HEK293 (cell line): ENCODE data around the gene RABAC1.

Experiments used
- KLF1 ChIP-seq: fragments of 450-650 bp; formaldehyde crosslinking; IDR thresholded peaks from 2 replicates; pipeline ENCODE4 v1.5.1; 2016; ENCODE audit warnings: missing biosample characterization, missing genetic modification characterization
- KLF9 ChIP-seq: fragments of 450-650 bp; formaldehyde crosslinking; IDR thresholded peaks from 2 replicates; pipeline ENCODE4 v1.5.1; 2016; ENCODE audit warnings: missing biosample characterization, missing genetic modification characterization, low read depth
- PRDM1 ChIP-seq: fragments of 450-650 bp; formaldehyde crosslinking; IDR thresholded peaks from 2 replicates; pipeline ENCODE4; 2016; ENCODE audit warnings: missing biosample characterization, missing genetic modification characterization
- SALL2 ChIP-seq: fragments of 450-650 bp; formaldehyde crosslinking; IDR thresholded peaks from 2 replicates; pipeline ENCODE4 v1.5.0; 2017; ENCODE audit warnings: missing biosample characterization, mild to moderate bottlenecking, missing genetic modification characterization, borderline replicate concordance
- SCRT1 ChIP-seq: fragments of 450-650 bp; formaldehyde crosslinking; IDR thresholded peaks from 2 replicates; pipeline ENCODE4 v1.5.1; 2016; ENCODE audit warnings: missing biosample characterization, missing genetic modification characterization, borderline replicate concordance
- SETDB1 ChIP-seq: IDR thresholded peaks from one replicate; pipeline ENCODE4 v1.6.1; 2017; ENCODE audit warnings: mild to moderate bottlenecking, low read length, moderate library complexity, mixed read lengths; ENCODE audit not compliant: insufficient read length
- SP3 ChIP-seq: fragments of 450-650 bp; formaldehyde crosslinking; IDR thresholded peaks from 2 replicates; pipeline ENCODE4 v1.5.1; 2016; ENCODE audit warnings: missing biosample characterization, missing genetic modification characterization
- YY1 ChIP-seq: fragments of 450-650 bp; formaldehyde crosslinking; IDR thresholded peaks from 2 replicates; pipeline ENCODE4 v1.5.1; 2018; ENCODE audit warnings: missing biosample characterization, missing genetic modification characterization
- YY2 ChIP-seq: fragments of 450-650 bp; formaldehyde crosslinking; IDR thresholded peaks from 2 replicates; pipeline ENCODE4 v1.5.1; 2016; ENCODE audit warnings: missing biosample characterization, missing genetic modification characterization
- ZBTB20 ChIP-seq: fragments of 450-650 bp; formaldehyde crosslinking; IDR thresholded peaks from 2 replicates; pipeline ENCODE4 v1.5.1; 2016; ENCODE audit warnings: missing biosample characterization, missing genetic modification characterization
- ZBTB21 ChIP-seq: fragments of 450-650 bp; formaldehyde crosslinking; IDR thresholded peaks from 2 replicates; pipeline ENCODE4 v1.5.1; 2017; ENCODE audit warnings: missing biosample characterization, missing genetic modification characterization
- ZBTB8A ChIP-seq: fragments of 450-650 bp; formaldehyde crosslinking; IDR thresholded peaks from 2 replicates; pipeline ENCODE4 v1.5.1; 2016; ENCODE audit warnings: missing biosample characterization, missing genetic modification characterization
- ZNF121 ChIP-seq: fragments of 450-650 bp; formaldehyde crosslinking; IDR thresholded peaks from 2 replicates; pipeline ENCODE4 v1.5.1; 2016; ENCODE audit warnings: missing biosample characterization, missing genetic modification characterization
- ZNF132 ChIP-seq: fragments of 450-650 bp; formaldehyde crosslinking; IDR thresholded peaks from 2 replicates; pipeline ENCODE4 v1.5.1; 2017; ENCODE audit warnings: missing biosample characterization, missing genetic modification characterization, borderline replicate concordance
- ZNF2 ChIP-seq: fragments of 450-650 bp; formaldehyde crosslinking; IDR thresholded peaks from 2 replicates; pipeline ENCODE4 v1.5.1; 2016; ENCODE audit warnings: missing biosample characterization, missing genetic modification characterization
- ZNF26 ChIP-seq: fragments of 450-650 bp; formaldehyde crosslinking; IDR thresholded peaks from 2 replicates; pipeline ENCODE4 v1.5.1; 2016; ENCODE audit warnings: missing biosample characterization, missing genetic modification characterization
- ZNF501 ChIP-seq: fragments of 450-650 bp; formaldehyde crosslinking; IDR thresholded peaks from 2 replicates; pipeline ENCODE4 v1.5.1; 2016; ENCODE audit warnings: missing biosample characterization, missing genetic modification characterization
- ZNF629 ChIP-seq: fragments of 450-650 bp; formaldehyde crosslinking; IDR thresholded peaks from 2 replicates; pipeline ENCODE4 v1.5.1; 2017; ENCODE audit warnings: missing biosample characterization, missing genetic modification characterization
- ZNF660 ChIP-seq: fragments of 450-650 bp; IDR thresholded peaks from 2 replicates; pipeline ENCODE4 v1.5.1; 2018; ENCODE audit warnings: missing biosample characterization, mild to moderate bottlenecking, missing genetic modification characterization
- ZNF837 ChIP-seq: fragments of 450-650 bp; formaldehyde crosslinking; IDR thresholded peaks from 2 replicates; pipeline ENCODE4 v1.5.1; 2016; ENCODE audit warnings: missing biosample characterization, missing genetic modification characterization
- ZSCAN23 ChIP-seq: fragments of 450-650 bp; formaldehyde crosslinking; IDR thresholded peaks from 2 replicates; pipeline ENCODE4 v1.5.1; 2016; ENCODE audit warnings: missing biosample characterization, missing genetic modification characterization
- ZSCAN30 ChIP-seq: fragments of 450-650 bp; IDR thresholded peaks from 2 replicates; pipeline ENCODE4 v1.5.1; 2018; ENCODE audit warnings: missing biosample characterization, mild to moderate bottlenecking, missing genetic modification characterization, moderate library complexity
- ZXDB ChIP-seq: fragments of 450-650 bp; formaldehyde crosslinking; IDR thresholded peaks from 2 replicates; pipeline ENCODE4 v1.5.1; 2016; ENCODE audit warnings: missing biosample characterization, missing genetic modification characterization
- TF ChIP-seq, protein P1 (sequence below): fragments of 450-650 bp; formaldehyde crosslinking; IDR thresholded peaks from 2 replicates; pipeline ENCODE4 v1.5.1; 2016; ENCODE audit warnings: missing biosample characterization, missing genetic modification characterization
- TF ChIP-seq, protein P2 (sequence below): fragments of 450-650 bp; formaldehyde crosslinking; IDR thresholded peaks from 2 replicates; pipeline ENCODE4 v1.5.1; 2017; ENCODE audit warnings: missing biosample characterization, missing genetic modification characterization
- TF ChIP-seq, protein P3 (sequence below): fragments of 450-650 bp; formaldehyde crosslinking; IDR thresholded peaks from 2 replicates; pipeline ENCODE4 v1.5.1; 2016; ENCODE audit warnings: missing biosample characterization, missing genetic modification characterization
- TF ChIP-seq, protein P4 (sequence below): fragments of 450-650 bp; formaldehyde crosslinking; IDR thresholded peaks from 2 replicates; pipeline ENCODE4 v1.5.1; 2016; ENCODE audit warnings: missing biosample characterization, missing genetic modification characterization
- TF ChIP-seq, protein P5 (sequence below): IDR thresholded peaks from 2 replicates; pipeline ENCODE4 v1.6.1; 2011; ENCODE audit warnings: mild to moderate bottlenecking, low read depth, low read length, borderline replicate concordance

The RABAC1 gene

DNA sequence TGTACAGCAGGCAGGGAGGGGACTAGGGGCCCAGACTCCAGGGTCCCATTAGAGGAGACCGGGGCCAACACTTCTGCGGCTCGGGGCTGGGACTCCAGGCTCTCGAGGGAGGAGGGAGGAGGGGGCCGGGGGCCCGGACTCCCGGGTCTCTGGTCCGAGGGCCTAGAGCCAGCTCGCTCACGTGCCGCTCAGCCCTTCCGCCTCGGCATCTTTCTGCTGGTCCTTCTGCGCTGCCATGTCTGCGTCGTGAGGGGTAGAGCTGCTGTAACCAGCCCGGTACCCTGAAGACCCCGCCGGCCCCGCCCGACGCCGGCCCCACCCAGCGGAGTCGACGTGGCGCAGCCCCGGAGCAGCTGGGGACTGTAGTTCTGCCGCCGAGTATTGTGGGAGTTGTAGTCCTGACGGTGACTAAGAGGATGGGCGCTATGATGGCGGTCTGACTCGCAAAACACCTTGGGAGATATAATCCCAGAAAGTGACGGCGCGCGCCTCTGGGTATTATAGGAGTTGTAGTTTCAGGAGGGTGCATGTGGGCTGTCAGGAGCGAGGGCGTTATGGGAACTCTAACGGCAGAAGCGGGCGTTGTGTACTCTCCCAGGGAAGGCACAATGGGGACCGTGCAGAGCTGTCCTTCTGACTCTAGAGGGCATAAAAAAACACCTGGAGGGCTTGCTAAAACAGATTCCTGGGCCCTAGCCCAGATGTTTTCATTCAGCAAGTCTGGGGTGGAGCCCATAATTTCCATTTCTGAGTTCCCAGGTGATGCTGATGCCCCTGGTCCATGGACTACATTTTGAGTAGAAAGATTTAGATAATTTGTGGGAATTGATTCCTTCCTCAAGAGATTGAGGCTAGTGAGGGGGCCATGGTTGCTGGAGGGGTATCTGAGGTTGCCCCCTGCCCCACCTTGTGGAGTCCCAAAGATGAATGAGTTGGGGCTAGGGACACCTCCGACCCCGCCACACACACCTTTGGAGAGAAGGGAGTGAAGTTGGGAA is at the start of gene RABAC1 (continued):
- TF ChIP-seq, protein P1, sequence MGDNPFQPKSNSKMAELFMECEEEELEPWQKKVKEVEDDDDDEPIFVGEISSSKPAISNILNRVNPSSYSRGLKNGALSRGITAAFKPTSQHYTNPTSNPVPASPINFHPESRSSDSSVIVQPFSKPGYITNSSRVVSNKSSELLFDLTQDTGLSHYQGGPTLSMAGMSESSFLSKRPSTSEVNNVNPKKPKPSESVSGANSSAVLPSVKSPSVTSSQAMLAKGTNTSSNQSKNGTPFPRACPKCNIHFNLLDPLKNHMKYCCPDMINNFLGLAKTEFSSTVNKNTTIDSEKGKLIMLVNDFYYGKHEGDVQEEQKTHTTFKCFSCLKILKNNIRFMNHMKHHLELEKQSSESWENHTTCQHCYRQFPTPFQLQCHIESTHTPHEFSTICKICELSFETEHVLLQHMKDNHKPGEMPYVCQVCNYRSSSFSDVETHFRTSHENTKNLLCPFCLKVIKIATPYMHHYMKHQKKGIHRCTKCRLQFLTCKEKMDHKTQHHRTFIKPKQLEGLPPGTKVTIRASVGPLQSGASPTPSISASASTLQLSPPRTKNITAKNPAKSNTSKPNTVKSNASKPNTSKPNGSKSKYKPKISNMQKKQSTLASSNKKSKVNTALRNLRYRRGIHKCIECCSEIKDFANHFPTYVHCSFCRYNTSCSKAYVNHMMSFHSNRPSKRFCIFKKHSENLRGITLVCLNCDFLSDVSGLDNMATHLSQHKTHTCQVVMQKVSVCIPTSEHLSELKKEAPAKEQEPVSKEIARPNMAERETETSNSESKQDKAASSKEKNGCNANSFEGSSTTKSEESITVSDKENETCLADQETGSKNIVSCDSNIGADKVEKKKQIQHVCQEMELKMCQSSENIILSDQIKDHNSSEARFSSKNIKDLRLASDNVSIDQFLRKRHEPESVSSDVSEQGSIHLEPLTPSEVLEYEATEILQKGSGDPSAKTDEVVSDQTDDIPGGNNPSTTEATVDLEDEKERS: no peak
- TF ChIP-seq ZNF501 (tag by site-specific recombination) (peak; percentile 65; the same call in 1 of the 2 replicates), ZNF132 (tag by site-specific recombination) (no peak), ZNF629 (tag by site-specific recombination) (peak; percentile 66), ZNF660 (tag by site-specific recombination) (peak; percentile 36; the same call in 1 of the 2 replicates), ZBTB21 (tag by site-specific recombination) (peak; percentile 62; the same call in 1 of the 2 replicates), PRDM1 (tag by site-specific recombination) (no peak), YY1 (tag by site-specific recombination) (peak; percentile 91), ZSCAN30 (tag by site-specific recombination) (peak; percentile 10; the same call in 1 of the 2 replicates), ZBTB8A (tag by site-specific recombination) (peak; percentile 78), YY2 (tag by site-specific recombination) (peak; percentile 96), ZNF26 (tag by site-specific recombination) (no peak), ZNF121 (tag by site-specific recombination) (peak; percentile 92), KLF9 (tag by site-specific recombination) (peak; percentile 66), ZNF837 (tag by site-specific recombination) (no peak), SETDB1 (no peak), SP3 (tag by site-specific recombination) (peak; percentile 97), ZSCAN23 (tag by site-specific recombination) (no peak), ZXDB (peak; percentile 72), ZBTB20 (tag by site-specific recombination) (peak; percentile 99), ZNF2 (0 out of 2 replicates have a peak, but pooled peaks have one; percentile 44), KLF1 (peak; percentile 93), SALL2 (tag by site-specific recombination) (no peak), SCRT1 (tag by site-specific recombination) (no peak)
- TF ChIP-seq, protein P2, sequence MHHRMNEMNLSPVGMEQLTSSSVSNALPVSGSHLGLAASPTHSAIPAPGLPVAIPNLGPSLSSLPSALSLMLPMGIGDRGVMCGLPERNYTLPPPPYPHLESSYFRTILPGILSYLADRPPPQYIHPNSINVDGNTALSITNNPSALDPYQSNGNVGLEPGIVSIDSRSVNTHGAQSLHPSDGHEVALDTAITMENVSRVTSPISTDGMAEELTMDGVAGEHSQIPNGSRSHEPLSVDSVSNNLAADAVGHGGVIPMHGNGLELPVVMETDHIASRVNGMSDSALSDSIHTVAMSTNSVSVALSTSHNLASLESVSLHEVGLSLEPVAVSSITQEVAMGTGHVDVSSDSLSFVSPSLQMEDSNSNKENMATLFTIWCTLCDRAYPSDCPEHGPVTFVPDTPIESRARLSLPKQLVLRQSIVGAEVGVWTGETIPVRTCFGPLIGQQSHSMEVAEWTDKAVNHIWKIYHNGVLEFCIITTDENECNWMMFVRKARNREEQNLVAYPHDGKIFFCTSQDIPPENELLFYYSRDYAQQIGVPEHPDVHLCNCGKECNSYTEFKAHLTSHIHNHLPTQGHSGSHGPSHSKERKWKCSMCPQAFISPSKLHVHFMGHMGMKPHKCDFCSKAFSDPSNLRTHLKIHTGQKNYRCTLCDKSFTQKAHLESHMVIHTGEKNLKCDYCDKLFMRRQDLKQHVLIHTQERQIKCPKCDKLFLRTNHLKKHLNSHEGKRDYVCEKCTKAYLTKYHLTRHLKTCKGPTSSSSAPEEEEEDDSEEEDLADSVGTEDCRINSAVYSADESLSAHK (tag by site-specific recombination): peak; percentile 27; the same call in 1 of the 2 replicates
- TF ChIP-seq, protein P3, sequence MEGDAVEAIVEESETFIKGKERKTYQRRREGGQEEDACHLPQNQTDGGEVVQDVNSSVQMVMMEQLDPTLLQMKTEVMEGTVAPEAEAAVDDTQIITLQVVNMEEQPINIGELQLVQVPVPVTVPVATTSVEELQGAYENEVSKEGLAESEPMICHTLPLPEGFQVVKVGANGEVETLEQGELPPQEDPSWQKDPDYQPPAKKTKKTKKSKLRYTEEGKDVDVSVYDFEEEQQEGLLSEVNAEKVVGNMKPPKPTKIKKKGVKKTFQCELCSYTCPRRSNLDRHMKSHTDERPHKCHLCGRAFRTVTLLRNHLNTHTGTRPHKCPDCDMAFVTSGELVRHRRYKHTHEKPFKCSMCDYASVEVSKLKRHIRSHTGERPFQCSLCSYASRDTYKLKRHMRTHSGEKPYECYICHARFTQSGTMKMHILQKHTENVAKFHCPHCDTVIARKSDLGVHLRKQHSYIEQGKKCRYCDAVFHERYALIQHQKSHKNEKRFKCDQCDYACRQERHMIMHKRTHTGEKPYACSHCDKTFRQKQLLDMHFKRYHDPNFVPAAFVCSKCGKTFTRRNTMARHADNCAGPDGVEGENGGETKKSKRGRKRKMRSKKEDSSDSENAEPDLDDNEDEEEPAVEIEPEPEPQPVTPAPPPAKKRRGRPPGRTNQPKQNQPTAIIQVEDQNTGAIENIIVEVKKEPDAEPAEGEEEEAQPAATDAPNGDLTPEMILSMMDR (tag by site-specific recombination): peak; percentile 88
- TF ChIP-seq, protein P4, sequence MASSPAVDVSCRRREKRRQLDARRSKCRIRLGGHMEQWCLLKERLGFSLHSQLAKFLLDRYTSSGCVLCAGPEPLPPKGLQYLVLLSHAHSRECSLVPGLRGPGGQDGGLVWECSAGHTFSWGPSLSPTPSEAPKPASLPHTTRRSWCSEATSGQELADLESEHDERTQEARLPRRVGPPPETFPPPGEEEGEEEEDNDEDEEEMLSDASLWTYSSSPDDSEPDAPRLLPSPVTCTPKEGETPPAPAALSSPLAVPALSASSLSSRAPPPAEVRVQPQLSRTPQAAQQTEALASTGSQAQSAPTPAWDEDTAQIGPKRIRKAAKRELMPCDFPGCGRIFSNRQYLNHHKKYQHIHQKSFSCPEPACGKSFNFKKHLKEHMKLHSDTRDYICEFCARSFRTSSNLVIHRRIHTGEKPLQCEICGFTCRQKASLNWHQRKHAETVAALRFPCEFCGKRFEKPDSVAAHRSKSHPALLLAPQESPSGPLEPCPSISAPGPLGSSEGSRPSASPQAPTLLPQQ (tag by site-specific recombination): peak; percentile 71; the same call in 1 of the 2 replicates
- TF ChIP-seq, protein P5, sequence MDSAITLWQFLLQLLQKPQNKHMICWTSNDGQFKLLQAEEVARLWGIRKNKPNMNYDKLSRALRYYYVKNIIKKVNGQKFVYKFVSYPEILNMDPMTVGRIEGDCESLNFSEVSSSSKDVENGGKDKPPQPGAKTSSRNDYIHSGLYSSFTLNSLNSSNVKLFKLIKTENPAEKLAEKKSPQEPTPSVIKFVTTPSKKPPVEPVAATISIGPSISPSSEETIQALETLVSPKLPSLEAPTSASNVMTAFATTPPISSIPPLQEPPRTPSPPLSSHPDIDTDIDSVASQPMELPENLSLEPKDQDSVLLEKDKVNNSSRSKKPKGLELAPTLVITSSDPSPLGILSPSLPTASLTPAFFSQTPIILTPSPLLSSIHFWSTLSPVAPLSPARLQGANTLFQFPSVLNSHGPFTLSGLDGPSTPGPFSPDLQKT: no peak
